ENCODE measurements around the gene PSMB3.
"Not testable (repeated sequence)": the region's sequence is repeated elsewhere in the genome, so short reads cannot be mapped to it uniquely, and the experiment has no call there.

PSMB3 gene

DNA sequence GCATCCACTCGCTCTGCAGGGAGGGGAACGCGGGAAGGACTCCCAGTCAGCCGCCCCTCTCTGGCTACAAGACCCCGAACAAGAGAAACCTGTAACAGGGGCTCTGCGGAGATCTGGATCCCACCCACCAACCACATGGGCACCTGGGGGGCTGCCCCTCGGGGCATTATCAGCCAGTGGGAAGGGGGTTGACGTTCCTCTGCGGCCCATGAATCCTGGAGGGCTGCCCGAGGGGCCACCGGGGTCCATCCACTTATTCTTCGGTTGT is 2.6 kb upstream of the PSMB3 start:
- DNase-seq, result peak; percentile 38

DNA sequence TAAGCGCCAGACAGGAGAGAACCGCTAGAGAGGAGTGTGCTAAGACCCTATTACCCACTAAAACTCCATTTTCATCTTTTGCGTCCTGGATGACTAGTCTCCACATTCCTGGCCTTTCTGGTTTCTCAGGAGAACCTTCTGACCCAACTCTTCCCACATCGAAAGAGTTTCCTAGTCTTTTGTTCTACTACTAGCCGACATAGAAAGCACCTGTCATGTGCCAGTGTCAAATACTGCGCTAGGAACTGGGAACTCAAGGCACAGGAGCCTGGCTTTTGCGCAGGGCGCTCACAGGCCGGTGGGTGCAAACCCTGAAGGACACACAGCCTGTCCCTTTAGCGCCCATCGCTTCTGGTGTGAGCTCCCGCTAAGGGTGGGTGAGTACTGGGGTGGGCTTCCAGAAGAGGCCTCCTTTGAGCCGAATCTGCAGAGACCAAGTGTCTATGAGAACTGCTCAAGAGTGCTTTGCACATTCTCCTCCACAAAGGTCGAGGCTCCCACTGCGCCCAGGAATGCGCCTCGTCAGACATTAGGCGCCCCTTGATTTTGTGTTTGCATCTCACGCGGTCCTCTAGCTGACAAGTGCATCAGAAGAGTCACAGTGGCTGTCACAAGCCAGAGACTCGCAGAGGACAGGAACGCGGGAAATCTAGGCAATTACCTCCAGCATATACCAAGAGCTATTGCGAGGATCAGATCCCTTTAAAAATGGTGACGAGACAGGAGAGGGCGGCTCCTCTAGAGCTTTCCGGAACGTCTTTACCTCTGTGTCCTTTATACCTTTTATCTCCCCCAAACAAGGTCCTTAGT is 2.0 kb upstream of the PSMB3 start:
- peak; percentile 57 for DNase-seq

DNA sequence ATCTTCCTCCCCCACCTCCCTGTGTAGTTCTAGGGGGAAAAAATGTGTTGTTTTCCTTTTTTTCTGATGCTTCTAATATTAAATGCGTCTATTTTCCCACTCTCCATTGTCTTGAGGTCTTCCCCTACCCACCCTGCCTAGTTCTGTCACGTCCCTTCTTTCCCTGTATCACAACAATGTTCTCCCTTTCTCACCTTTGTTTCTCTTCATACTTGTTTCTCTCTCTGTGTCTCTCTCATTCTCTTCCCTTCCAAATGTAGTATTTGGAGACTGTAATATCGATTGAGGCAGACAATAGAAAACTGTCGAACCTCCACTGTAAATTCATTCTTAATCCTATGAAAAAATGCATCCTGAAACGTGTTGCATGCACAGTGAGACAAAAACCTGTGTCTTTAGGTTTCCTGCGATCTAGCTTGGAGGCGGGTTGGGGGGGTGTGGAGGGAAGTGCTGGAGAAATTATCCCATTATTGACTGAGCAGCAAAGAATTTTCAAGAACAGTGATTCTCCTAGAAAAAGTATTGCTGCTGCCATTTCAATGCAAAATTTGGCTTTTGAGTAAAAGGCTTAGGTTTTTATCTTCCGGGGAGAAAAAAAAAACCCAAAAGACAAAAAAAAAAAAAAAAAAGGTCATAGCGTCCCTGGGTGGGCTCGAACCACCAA is 1.3 kb upstream of the PSMB3 start:
- peak; percentile 47 for DNase-seq

DNA sequence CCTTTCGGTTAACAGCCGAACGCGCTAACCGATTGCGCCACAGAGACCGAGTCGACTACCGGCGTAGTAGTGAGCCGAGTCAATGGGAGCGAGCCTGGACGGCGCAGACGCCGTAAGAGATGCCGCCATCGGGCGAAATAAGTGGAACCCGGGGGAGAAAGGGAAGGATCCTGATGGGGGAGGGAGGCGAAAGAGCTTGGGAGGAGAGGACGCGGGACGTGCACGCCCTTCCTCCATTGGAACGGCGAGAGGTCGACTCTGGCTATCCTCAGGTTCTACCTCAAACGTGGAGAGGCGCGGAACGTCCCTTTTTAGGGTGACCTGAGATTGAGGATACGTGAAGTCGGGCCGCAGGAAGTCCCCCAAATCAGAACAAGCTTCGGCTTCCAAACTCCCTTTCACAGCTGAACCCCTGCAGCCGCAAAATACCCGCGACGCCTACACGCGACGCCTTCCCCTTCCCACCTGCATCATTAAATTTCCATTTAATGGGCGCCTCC is 683 bp upstream of the PSMB3 start:
- peak; percentile 75 for DNase-seq

DNA sequence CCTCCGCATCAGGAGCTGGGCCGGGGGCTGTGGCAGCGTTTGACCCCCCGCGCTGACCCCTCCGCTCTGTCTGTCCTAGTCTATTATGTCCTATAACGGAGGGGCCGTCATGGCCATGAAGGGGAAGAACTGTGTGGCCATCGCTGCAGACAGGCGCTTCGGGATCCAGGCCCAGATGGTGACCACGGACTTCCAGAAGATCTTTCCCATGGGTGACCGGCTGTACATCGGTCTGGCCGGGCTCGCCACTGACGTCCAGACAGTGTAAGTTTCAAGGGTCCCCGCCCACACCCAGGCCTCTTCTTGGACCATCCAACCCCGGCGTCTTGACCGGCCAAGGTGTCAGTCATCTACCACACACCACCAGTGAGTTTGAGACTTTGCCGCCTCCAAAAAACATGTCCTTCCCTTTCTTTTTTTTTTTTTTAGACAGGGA is 548 bp downstream of the PSMB3 start:
- no peak for DNase-seq

DNA sequence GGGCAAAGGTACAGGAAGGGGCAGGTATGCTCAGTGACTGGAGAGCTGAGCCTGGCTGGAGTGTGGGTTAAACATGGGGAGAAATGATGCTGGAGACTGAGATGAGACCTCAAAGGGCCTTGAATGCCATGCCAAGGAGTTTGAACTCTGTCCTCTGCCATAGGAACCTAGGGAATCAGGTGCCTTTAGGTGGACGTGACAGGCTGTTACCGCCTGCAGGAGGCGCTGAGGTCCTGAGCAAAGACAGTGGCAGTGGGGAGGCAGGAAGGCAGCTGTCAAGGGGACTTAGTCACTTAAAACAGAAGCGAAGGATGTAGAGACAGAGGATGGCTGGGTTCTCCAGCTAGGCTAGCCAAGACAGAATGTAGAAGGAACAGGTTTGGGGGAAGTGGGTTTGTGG is 9.1 kb downstream of the PSMB3 start:
- no peak for DNase-seq

DNA sequence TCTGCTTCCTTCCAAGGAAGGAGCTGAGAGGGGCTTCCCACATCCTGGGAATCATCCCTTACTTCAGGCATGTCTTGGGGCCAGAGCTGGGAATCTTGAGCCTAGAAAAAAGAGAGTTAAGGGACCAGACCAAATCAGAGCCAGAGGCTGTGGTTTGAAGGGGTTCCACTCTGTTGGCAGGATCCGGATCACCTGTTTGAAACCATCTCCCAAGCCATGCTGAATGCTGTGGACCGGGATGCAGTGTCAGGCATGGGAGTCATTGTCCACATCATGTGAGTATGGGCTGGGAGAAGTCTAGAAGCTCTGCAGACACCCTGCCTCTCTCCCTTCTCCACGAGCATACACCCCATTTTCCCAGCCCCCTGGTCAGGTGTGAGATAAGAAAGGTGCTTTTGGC is 9.7 kb downstream of the PSMB3 start:
- DNase-seq, result no peak

DNA sequence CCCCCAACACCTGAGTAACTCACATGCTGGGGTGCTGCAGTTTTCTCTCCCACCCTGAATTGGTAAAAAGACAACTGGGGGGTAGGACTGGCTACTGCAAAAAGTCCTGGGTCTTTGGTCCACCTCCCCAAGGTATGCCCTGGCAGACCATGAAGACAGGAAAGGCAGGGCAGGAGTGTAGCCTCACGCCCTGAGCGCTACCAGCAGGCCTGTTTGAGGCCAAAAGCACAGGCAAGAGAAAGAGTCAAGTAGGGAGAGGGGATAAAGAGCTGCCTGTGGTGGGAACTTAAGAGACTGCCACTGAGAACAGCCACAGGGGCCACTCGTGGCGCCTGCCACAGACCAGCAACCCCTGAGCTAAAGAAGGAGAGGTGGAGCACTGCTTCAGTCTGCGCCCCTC is 13.8 kb downstream of the PSMB3 start:
- no peak for DNase-seq

DNA sequence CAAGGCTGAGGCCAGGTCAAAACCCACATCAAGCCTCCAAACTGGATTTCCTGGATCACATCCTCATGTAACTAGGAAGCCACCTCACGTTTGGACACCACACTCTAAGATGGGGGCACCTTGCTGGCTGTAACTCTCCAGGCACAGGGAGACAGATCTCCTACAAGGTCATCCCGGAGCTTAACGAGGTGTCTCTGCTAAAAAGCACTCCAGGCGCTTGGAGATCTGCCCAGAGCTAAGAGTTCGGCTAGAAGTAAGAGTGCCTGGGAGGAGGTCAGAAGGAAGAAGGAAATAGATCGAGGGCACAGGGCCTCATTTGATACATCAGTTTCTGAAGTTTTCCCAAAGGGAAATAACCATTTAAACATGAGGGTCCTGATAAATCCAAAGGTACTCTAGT is 15.9 kb downstream of the PSMB3 start:
- no peak for DNase-seq

DNA sequence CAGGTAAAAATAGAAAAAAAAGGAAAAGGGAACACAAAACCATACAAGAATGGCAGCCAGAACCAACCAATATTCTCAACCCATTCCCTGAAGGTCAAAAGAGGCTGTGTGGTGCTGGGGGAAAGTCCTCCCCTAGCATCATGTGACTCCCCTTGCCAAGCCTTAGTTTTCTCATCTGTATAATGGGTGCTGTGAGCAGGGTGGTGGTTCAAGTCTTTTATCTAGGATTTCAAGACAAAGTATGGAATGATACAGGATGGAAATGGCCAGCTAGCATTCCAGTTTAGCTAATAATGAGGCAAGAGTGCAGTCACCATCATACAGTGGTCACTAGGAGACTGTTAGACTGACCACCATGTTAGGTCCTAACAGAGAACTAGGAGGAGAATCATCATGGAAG is 20.7 kb downstream of the PSMB3 start:
- no peak for DNase-seq

DNA sequence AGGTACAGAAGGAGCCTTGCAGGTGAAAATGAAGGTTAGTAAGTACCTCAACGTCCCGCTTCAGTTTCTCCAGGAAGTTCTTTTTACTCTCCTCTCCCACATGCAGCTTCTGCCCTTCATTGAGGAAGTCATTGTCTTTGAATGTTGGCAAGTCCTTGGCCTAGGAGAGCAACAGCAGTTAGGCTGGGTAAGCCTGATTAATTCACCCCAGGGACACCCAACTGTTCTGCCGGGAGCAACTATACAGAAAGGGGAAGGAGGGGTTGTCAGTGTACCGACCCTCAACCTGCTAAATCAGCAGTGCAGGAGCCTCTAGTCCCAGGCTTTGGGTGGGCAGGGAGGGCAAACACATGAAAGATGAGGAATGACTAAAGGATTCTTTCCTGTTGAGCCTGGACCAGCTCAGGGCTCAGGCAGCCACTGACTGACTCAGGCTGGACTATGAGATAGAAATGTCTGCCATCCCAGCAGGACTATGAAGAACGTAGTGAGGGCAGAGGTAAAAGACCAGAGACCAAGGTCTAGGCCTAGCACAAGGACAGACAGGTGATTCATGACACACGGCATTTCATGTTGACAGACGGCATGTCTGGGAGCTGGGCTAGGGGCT is 25.2 kb downstream of the PSMB3 start:
- no peak for DNase-seq

DNA sequence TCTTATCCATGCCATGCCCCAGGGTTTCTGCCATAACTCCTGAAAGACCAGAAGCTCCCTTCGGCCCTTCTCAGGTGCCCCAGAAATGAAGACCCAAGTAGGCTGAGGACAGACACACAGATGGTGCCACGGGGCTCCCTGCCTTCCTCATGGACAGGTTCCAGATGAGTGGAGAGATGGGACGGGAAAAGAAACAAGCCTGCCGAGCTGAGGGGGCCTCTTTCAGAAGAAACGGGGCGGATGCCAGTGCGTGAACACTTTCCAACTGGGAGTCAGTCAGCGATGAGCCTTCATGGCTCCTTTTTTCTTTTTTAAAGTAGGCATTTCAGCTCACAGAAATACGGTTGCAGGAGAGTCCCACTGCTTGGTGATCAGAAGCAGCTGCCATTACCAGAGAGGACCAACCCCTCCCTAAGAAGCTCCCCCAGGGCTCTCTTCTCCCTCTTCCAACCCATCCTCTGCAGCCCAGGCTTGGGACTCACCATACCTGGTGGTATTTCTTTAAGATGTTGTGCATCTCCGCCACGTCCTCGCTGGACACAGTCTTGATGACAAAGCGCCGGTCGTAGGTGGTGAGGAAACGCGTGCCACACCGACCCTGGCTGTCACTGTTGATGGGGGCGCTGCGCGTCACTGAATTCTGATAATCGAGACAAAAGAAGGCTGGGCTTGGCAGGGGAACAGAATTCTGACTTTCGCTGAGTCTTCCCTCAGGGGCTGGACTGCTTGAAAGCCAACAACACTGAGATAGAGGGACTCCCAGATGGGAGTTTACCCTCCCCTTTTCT is 27.6 kb downstream of the PSMB3 start:
- DNase-seq, result no peak

DNA sequence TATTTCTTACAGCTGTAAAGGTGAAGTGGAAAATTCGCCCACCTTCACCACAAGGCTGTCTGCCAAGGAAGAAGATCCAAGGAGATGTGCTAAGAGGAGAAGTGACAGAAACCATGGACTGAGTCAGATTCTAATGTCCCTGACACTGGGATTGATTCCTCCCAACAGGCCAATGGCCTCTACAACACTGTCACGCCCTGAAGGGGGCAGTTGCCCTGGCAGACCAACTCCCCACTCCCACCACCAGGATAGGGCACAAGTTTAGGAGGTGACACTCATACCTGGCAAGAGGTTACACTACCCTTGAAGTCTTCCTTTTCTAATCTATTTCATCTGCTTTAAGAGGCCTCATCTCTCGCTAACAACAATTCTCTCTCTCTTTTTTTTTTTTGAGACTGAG is 30.7 kb downstream of the PSMB3 start:
- no peak for DNase-seq

DNA sequence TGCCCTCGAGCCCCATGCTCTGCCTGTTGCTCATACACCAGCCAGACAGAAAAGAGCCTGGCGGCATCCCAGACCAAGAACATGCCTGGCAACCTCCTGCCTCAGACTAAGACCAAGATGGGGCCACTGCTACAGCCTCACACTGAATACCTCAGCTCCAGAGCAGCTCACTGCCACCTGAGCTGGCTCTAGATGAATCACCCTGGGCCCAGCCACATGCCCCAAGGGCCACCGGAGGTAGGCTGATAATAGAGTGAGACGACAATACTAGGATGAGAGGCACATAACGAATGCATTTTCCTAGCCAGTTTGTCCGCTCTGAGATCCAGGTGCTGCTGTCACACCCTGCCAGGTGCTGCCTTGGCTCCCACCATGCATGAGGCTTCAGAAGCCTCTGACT is 33.8 kb downstream of the PSMB3 start:
- DNase-seq, result no peak

DNA sequence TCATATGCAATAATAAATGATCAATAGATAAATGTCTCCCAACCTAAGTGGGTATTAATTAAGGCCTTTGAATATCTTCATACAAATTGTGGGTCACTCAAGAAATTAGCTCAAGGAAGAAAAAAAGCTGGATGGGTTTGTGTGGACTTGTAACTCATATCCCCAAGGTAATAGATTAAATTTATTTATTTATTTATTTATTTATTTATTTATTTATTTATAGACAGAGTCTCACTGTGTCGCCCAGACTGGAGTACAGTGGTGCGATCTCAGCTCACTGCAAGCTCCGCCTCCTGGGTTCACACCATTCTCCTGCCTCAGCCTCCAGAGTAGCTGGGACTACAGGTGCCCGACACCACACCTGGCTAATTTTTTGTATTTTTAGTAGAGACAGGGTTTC is 35.5 kb downstream of the PSMB3 start:
- DNase-seq, result not testable (repeated sequence)

DNA sequence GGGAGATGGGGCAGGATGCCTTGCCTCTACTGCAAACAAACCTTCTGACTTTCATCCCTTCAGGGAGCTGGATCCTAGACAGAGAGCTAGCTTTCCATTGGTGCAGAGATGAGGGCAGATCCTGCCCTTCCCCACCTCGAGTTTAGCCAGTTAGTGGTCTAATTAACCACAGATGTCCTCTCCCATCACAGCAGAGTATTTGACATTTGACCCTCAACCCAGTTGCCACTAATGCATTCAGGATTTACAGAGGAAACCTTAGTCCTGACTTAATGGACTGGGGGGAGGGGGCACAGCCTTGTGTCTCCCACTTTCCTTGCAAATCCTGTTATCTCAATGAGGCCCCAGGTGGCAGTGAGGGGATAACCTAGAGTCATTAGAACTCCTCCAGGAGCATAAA is 36.6 kb downstream of the PSMB3 start:
- no peak for DNase-seq

DNA sequence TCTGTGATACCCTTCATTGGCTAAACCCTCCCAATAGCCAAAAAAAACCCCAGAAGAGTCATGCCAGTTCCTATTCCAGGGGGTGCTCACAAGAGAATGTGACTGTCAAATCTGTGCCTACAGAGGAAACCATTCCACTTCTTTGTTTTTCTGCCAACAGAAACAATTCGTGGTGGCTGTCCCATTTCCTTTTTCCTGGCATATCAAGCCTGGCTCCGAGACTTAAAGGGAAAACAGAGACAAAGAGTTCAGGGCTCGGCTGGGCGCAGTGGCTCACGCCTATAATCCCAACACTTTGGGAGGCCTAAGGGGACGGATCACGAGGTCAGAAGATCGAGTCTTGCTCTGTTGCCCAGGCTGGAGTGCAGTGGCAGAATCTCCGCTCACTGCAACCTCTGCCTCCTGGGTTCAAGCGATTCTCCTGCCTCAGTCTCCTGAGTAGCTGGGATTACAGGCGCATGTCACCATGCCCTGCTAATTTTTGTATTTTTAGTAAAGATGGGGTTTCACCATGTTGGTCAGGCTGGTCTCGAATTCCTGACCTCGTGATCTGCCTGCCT is 37.7 kb downstream of the PSMB3 start:
- DNase-seq, result not testable (repeated sequence)

DNA sequence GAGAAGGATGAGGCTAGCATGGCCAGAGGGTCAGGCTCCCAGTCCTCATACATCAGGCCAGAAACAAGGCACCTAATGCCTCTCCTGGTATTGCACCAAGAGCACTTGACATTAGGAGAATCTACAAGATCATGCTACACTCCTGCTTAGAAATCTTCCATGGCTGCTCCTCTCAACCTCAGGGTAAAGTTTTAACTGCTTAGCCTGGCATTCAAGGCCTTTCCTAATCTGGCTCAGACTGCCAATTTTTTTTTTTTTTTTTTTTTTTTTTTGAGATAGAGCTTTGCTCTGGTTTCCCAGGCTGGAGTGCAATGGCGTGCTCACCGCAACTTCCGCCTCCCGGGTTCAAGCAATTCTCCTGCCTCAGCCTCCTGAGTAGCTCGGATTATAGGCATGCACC is 38.6 kb downstream of the PSMB3 start:
- no peak for DNase-seq

DNA sequence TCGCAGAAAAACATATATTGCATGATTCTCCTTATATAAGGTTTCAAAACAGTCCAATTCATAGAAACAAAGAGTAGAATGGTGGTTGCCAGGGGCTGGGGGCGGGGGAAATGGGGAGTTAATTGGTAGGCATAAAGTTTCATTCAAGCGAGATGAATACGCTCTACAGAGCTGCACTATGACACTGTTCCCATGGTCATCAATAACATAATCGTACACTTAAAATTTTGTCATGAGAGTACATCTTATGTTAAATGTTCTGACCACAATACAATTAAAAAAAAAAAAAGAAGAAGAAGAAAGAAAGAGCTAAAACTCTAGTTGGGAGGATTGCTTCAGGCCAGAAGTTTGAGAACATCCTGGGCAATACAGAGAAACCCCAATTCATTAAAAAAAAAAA is 41.7 kb downstream of the PSMB3 start:
- no peak for DNase-seq

DNA sequence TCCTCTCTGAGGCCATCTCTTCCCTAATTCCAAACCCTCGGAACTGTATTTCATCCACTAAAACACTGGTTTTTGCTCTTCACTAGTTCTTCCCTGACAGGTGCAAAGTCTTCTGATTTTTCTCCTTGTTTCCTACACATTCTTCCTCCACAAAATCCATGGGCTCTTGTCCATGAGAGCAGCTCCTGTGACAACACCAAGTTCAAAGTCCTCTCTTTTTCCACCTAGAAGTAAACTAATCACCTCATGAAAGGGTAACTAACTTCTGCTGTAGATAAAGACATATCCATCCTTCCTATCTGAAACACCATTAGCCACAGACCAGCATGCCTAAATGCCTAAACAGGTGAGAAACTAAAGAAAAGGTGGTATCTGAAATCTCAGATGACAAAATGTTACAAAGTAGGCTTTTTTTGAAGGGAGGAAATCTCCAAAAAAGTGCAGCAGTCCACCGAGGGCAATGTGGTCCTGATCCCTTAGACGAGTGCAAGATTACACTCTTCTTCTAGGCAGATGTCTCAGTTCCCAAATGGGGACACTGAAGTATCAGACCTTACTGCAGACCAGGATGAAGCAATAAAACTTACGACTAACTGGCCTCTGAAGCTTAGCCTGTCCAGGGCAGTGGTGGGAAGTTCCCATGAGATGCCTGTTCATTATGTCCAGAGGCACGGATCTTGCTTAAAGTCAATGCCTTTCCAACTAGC is 44.1 kb downstream of the PSMB3 start:
- no peak for DNase-seq

DNA sequence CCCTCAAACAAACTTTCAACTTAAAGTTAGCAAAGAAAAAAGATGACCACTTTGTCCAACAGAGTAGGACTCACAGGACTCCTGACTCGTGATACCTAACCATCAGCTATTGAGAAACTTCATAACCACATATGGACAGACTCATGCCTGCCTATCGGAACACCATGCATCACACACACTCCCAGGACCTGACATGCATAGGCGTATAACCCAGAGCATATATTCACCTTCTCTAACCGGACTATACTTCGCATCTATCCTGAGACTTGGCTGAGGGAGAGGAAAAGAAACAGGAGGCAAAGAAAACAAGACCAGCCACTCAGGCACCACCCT is 44.6 kb downstream of the PSMB3 start:
- no peak for DNase-seq

DNA sequence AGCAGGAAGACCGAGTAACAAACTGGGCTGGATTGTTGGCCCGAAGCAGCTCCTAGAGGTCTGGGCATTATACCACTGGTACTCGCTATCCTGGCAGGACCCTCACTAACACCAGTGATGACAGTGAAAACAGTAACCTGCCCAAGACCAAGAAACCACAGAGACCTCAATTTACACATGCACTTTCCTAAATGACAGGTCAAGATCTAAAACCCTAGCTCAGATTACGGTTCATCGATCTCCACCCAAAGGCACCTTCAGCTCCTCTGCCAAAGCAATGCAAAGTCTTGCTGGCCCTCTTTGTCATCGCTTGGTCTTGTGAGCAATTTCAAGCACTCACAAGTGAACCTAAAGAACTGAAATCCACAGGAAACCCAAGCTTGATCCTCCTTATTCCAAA is 45.3 kb downstream of the PSMB3 start:
- DNase-seq, result no peak

Data from NCI-H1105 treated with DMSO at 0.1 percent for 48 hours (cell line).